Measurements from ENCODE around the gene ABLIM2. TPM values are rescaled to one million over a fixed set of nuclear protein-coding genes. Genes with fewer than 3 reads are reported as not detected.

The ABLIM2 gene
- total and polyA plus RNA-seq, 2 of the 4 experiments (the other 2 are of a cell fraction) = under 0.01 to 0.10 TPM

DNA sequence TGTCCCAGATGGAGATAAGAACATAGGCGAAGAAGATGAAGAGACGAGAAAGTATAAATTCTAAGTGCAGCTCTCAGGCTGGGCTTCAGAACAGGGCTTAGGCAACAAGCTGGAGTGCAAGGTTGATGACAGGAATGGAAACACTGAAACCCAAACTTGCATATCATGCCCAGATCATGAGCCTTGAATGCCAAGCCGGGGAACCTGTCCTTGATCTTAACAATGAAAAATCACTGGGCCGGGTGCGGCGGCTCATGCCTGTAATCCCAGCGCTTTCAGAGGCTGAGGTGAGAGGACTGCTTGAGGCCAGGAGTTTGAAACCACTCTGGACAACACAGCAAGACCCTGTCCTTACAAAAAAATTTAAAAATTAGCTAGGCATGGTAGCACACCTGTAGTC is 236.1 kb downstream of the ABLIM2 start:
- H2BK20ac ChIP-seq (ENCODE audit: low read depth, low read length) = no peak overlapping the region
- no peak overlapping the region for H3K23ac ChIP-seq (ENCODE audit: low read depth, low read length)
- ATAC-seq (ENCODE audit: low read depth) (no peak), DNase-seq (no peak)
- no peak overlapping the region for H3K56ac ChIP-seq (ENCODE audit: extremely low read depth, insufficient read depth, low read length)
- 0 out of 2 replicates have a peak overlapping the region, but pooled peaks have one; percentile 14 for H2AK5ac ChIP-seq (ENCODE audit: low read depth, low read length)
- H3K36me3 ChIP-seq (ENCODE audit: control insufficient read depth, insufficient read depth, low read length) = peaks cover 8% of the 10 kb centered on the region
- no peak overlapping the region for H3K4ac ChIP-seq (ENCODE audit: low read depth, low read length)
- H3K9me1 ChIP-seq (ENCODE audit: insufficient read depth, low read length) = peaks cover 22% of the 10 kb centered on the region
- H2BK120ac ChIP-seq (ENCODE audit: low read depth, low read length) = no peak overlapping the region
- H2AFZ ChIP-seq (replicated peaks; ENCODE audit: low read length, poor library complexity) = no peak overlapping the region
- dilution Hi-C loops (cut with HindIII; ENCODE audit: low sequenced_read_pairs, unreplicated experiment) = no loop called here
- intact Hi-C loops (cut with micrococcal nuclease) = no loop called here
- in situ Hi-C loops (cut with MboI; ENCODE audit: low sequenced_read_pairs) = no loop called here
- peaks cover 89% of the 10 kb centered on the region for H4K20me1 ChIP-seq (ENCODE audit: insufficient read depth, low read length)
- no peak overlapping the region for H2BK5ac ChIP-seq (ENCODE audit: low read depth, low read length, poor library complexity, severe bottlenecking)
- peaks cover 5 to 76% of the 10 kb centered on the region in 2 experiments for H3K79me1 ChIP-seq (ENCODE audit: low read depth in 1 of 2, low read length in 2 of 2)
- TF ChIP-seq, protein P1, sequence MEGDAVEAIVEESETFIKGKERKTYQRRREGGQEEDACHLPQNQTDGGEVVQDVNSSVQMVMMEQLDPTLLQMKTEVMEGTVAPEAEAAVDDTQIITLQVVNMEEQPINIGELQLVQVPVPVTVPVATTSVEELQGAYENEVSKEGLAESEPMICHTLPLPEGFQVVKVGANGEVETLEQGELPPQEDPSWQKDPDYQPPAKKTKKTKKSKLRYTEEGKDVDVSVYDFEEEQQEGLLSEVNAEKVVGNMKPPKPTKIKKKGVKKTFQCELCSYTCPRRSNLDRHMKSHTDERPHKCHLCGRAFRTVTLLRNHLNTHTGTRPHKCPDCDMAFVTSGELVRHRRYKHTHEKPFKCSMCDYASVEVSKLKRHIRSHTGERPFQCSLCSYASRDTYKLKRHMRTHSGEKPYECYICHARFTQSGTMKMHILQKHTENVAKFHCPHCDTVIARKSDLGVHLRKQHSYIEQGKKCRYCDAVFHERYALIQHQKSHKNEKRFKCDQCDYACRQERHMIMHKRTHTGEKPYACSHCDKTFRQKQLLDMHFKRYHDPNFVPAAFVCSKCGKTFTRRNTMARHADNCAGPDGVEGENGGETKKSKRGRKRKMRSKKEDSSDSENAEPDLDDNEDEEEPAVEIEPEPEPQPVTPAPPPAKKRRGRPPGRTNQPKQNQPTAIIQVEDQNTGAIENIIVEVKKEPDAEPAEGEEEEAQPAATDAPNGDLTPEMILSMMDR (conservative IDR thresholded peaks at IDR 0.05; ENCODE audit: low read depth, low read length) = no peak
- no peak for TF ChIP-seq SMC3 (IDR thresholded peaks at IDR 0.05; ENCODE audit: low read depth, low read length)
- TF ChIP-seq MAZ (IDR thresholded peaks at IDR 0.05; ENCODE audit: borderline replicate concordance, low read depth, low read length) = no peak
- no peak for TF ChIP-seq CEBPB (IDR thresholded peaks at IDR 0.05; ENCODE audit: low read depth, low read length)
- TF ChIP-seq NFE2L2 (IDR thresholded peaks at IDR 0.05; ENCODE audit: low read depth, low read length) = no peak
- TF ChIP-seq RFX5 (IDR thresholded peaks at IDR 0.05; ENCODE audit: low read depth, low read length) = no peak
- no peak for TF ChIP-seq RCOR1 (IDR thresholded peaks at IDR 0.05; ENCODE audit: insufficient replicate concordance, low read length)
- no peak for TF ChIP-seq MXI1 (IDR thresholded peaks at IDR 0.05; ENCODE audit: borderline replicate concordance, low read depth, low read length)
- no peak for TF ChIP-seq RAD21 (IDR thresholded peaks at IDR 0.05; ENCODE audit: low read length)
- no peak for TF ChIP-seq MAFK (IDR thresholded peaks at IDR 0.05; ENCODE audit: low read depth, low read length)
- no peak for TF ChIP-seq POLR2A (IDR thresholded peaks at IDR 0.05; ENCODE audit: low read depth, low read length)
- TF ChIP-seq, protein P2, sequence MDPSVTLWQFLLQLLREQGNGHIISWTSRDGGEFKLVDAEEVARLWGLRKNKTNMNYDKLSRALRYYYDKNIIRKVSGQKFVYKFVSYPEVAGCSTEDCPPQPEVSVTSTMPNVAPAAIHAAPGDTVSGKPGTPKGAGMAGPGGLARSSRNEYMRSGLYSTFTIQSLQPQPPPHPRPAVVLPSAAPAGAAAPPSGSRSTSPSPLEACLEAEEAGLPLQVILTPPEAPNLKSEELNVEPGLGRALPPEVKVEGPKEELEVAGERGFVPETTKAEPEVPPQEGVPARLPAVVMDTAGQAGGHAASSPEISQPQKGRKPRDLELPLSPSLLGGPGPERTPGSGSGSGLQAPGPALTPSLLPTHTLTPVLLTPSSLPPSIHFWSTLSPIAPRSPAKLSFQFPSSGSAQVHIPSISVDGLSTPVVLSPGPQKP (IDR thresholded peaks at IDR 0.05; ENCODE audit: borderline replicate concordance, low read depth, low read length) = no peak
- TF ChIP-seq BHLHE40 (IDR thresholded peaks at IDR 0.05; ENCODE audit: low read depth, low read length) = no peak
- no peak overlapping the region for H3K4me3 ChIP-seq (ENCODE audit: insufficient read depth, low read depth, low read length)
- H3K4me2 ChIP-seq (ENCODE audit: low read depth, low read length) = no peak overlapping the region
- POLR2A ChIA-PET (ENCODE audit: unreplicated experiment) = no interaction called here
- H3K18ac ChIP-seq (ENCODE audit: low read depth, low read length) = no peak overlapping the region
- H3K14ac ChIP-seq (replicated peaks; ENCODE audit: low read depth, low read length) = no peak overlapping the region
- no peak overlapping the region for H2AK9ac ChIP-seq (replicated peaks; ENCODE audit: low read depth, low read length, poor library complexity)
- H3K27ac ChIP-seq (ENCODE audit: insufficient read depth, low read length) = no peak overlapping the region
- no peak overlapping the region for H3K9ac ChIP-seq (ENCODE audit: low read depth, low read length)
- peaks cover 29% of the 10 kb centered on the region for H3K4me1 ChIP-seq (ENCODE audit: control insufficient read depth, insufficient read depth, low read length)
- CTCF ChIA-PET = interaction anchor here (2.0 kb wide), 1 partner anchor 15 kb away, joined by 6 read pairs; no protein-coding TSS in a partner anchor
- WGBS, 2 experiments (ENCODE audit: extremely low coverage in 2 of 2, insufficient read length in 1 of 2) = 100% methylated on average over 2 of the region's 7 CpGs; no CpG with 5 or more reads in 1 of the 2 experiments
- H2BK15ac ChIP-seq (ENCODE audit: low read depth, low read length) = no peak overlapping the region
- H4K91ac ChIP-seq (ENCODE audit: insufficient read depth, low read depth, low read length) = no peak overlapping the region
- no TSS peak for BruUV-seq (replicated peaks)
- H4K5ac ChIP-seq (ENCODE audit: low read depth, low read length) = no peak overlapping the region
- H3K9me3 ChIP-seq (ENCODE audit: control insufficient read depth, insufficient read depth, low read length) = no peaks in the 10 kb centered on the region
- H4K8ac ChIP-seq (ENCODE audit: low read depth in 2 of 2, low read length in 2 of 2) = no peak overlapping the region
- H3K27me3 ChIP-seq (ENCODE audit: control insufficient read depth, insufficient read depth, low read length) = no peaks in the 10 kb centered on the region
